Parathyroid adenoma (tissue), 2 donors: ENCODE data around the gene BTNL9.

Experiments
- H2AFZ ChIP-seq: fragments of 300-600 bp; sonication (generic); one replicate; pipeline ENCODE4 v1.7.0; 2017; ENCODE audit warnings: antibody characterized with exemption, mild to moderate bottlenecking
- H3K27ac ChIP-seq: fragments of 300-600 bp; sonication (generic); one replicate; pipeline ENCODE4 v1.7.0; 2017
- H3K27me3 ChIP-seq: fragments of 300-600 bp; sonication (generic); one replicate; pipeline ENCODE4 v1.7.0; 2017; ENCODE audit warnings: low read length; ENCODE audit not compliant: control insufficient read depth, insufficient read depth
- H3K36me3 ChIP-seq: fragments of 300-600 bp; sonication (generic); one replicate; pipeline ENCODE4 v1.7.0; 2017; ENCODE audit warnings: low read length; ENCODE audit not compliant: control insufficient read depth, insufficient read depth
- H3K4me1 ChIP-seq: fragments of 300-600 bp; sonication (generic); one replicate; pipeline ENCODE4 v1.7.0; 2017; ENCODE audit warnings: control low read depth
- H3K4me2 ChIP-seq: fragments of 300-600 bp; sonication (generic); one replicate; pipeline ENCODE4 v1.7.0; 2017; ENCODE audit warnings: low read length
- H3K4me3 ChIP-seq: fragments of 300-600 bp; sonication (generic); one replicate; pipeline ENCODE4 v1.7.0; 2017; ENCODE audit warnings: low read depth, low read length
- H3K79me2 ChIP-seq: fragments of 300-600 bp; sonication (generic); one replicate; pipeline ENCODE4 v1.7.0; 2017; ENCODE audit warnings: control low read depth
- H3K9ac ChIP-seq: fragments of 300-600 bp; sonication (generic); one replicate; pipeline ENCODE4 v1.7.0; 2017; ENCODE audit warnings: mild to moderate bottlenecking
- H3K9me3 ChIP-seq: fragments of 300-600 bp; sonication (generic); one replicate; pipeline ENCODE4 v1.7.0; 2017; ENCODE audit warnings: low read length; ENCODE audit not compliant: control insufficient read depth
- CTCF ChIP-seq: fragments of 300-600 bp; sonication (generic); IDR thresholded peaks from one replicate; pipeline ENCODE4 v1.7.0; 2017; ENCODE audit warnings: antibody characterized with exemption, mild to moderate bottlenecking
- donor health status: primary hyperparathyroidism.

The BTNL9 gene

DNA sequence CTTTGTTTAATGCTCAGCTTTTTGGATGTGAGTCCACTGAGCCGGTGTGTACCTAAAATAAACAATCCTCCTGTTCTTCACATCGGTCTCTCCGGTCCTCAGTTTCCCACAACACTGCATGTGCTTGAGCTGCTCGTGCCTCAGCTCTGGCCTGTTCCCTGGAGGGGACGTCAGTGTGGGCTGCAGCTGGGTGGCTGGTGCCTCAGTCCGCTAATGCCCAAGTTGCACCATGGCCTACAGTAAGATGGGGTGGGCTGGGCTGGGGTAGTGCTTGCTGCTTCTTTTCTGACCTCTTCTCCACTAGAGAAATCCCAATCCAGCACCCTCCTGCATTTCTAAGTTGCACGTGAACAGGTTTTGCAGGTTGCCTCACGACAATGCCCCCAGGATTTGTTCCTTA, 595 bp upstream of the BTNL9 start:
- no peak overlapping the region for H3K4me3 ChIP-seq
- no peak overlapping the region for H3K27ac ChIP-seq

DNA sequence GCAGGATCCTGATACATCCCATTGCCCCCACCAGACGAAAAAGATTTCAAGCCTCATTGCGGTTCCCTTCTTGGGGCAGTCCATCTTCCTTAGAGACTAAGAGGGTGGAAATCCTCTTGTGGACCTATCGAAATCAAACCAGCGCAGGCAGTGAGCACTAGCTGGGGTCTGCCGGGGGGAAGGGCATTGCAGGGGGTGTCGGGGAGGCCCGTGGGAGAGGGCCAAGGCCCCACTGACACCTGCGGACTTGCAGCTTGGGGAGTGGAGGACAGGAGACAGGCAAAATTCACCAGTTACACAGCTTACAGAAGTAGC, 522 bp downstream of the BTNL9 start:
- Histone ChIP-seq H3K79me2 (no peaks in the 10 kb centered on the region), H2AFZ (no peak overlapping the region), H3K4me2 (peak overlapping the region; percentile 38), H3K4me3 (peak overlapping the region; percentile 34), H3K36me3 (no peaks in the 10 kb centered on the region), H3K27me3 (no peaks in the 10 kb centered on the region), H3K9ac (no peak overlapping the region), H3K27ac (peak overlapping the region; percentile 54), H3K9me3 (no peaks in the 10 kb centered on the region), H3K4me1 (no peaks in the 10 kb centered on the region)
- no peak for TF ChIP-seq CTCF

More for the DNA sequence above, 595 bp upstream of the BTNL9 start:
- Histone ChIP-seq H3K36me3 (no peaks in the 10 kb centered on the region), H3K27me3 (no peaks in the 10 kb centered on the region), H3K4me2 (no peak overlapping the region), H3K79me2 (no peaks in the 10 kb centered on the region), H2AFZ (no peak overlapping the region), H3K4me1 (no peaks in the 10 kb centered on the region), H3K9ac (no peak overlapping the region), H3K9me3 (no peaks in the 10 kb centered on the region)
- TF ChIP-seq CTCF, result no peak

- TF ChIP-seq CTCF, result no peak
- Histone ChIP-seq H3K9me3 (no peaks in the 10 kb centered on the region), H3K9ac (no peak overlapping the region), H3K4me1 (no peaks in the 10 kb centered on the region), H2AFZ (no peak overlapping the region), H3K4me2 (peak overlapping the region; percentile 26), H3K4me3 (peak overlapping the region; percentile 34), H3K27ac (peak overlapping the region; percentile 54), H3K27me3 (no peaks in the 10 kb centered on the region), H3K36me3 (no peaks in the 10 kb centered on the region), H3K79me2 (no peaks in the 10 kb centered on the region)
Measured at GRCh38 chr5:181041043-181041442, 977 bp downstream of the BTNL9 start.

DNA sequence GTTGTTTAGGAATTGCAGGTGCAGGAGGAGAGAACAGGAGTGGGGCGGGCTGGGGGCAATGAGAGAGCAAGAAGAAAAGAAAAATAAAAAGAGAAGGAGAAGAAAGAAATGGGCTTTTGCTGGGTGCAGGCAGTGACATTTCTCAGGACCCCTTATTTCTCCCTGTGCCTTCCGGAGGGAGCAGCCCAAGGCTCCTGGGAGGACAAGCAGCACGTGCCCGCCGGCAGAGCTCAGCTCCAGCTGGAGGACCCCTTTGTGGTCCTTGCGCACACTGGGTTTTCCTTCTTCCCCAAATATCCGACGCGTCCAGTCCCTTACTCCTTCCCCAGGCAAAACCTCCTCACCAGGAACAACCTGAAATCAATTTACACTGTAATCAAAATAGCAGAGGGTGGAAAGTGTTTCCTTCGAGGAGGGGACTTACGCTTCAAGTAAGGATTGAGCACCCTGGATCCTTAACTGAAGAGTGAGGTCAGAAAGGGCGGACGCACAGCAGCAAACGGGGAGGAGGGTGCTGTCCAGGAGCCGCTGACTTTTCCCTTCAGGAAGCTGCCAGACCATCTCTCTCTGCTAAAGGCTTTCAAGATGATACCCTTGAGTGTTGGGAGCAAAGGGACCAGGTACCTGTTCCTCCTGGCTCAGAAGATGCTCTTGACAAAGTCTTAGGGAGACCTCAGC, 2.1 kb downstream of the BTNL9 start:
- H2AFZ ChIP-seq, result no peak overlapping the region
- no peaks in the 10 kb centered on the region for H3K27me3 ChIP-seq
- H3K27ac ChIP-seq, result peak overlapping the region; percentile 32
- no peaks in the 10 kb centered on the region for H3K4me1 ChIP-seq
- H3K9me3 ChIP-seq, result no peaks in the 10 kb centered on the region
- no peak overlapping the region for H3K4me3 ChIP-seq
- H3K36me3 ChIP-seq, result no peaks in the 10 kb centered on the region
- H3K9ac ChIP-seq, result no peak overlapping the region
- no peak overlapping the region for H3K4me2 ChIP-seq
- H3K79me2 ChIP-seq, result no peaks in the 10 kb centered on the region
- TF ChIP-seq CTCF, result no peak

DNA sequence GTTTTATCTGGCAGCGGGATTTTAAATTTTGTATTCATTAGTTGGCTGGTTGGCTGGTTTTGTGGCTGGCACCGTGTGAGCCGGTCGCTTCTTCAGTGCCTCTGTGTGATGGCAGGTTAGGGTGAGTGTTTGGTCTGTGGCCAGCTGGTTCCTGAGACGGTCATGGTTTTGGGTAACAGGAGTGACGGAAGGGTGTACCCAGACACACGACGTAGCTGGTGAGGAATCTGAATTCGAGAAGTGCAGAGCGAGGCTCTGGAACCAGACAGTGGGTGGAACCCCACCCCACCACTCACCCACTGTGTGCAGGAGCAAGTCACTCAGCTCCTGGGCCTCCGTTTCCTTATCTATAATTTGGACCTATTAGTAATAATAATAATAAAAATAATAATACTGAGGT, 2.7 kb downstream of the BTNL9 start:
- Histone ChIP-seq H3K4me1 (no peaks in the 10 kb centered on the region), H3K9ac (no peak overlapping the region), H3K9me3 (no peaks in the 10 kb centered on the region), H3K36me3 (no peaks in the 10 kb centered on the region), H3K4me3 (no peak overlapping the region), H3K27me3 (no peaks in the 10 kb centered on the region), H2AFZ (no peak overlapping the region), H3K4me2 (no peak overlapping the region), H3K79me2 (no peaks in the 10 kb centered on the region), H3K27ac (peak overlapping the region; percentile 32)
- TF ChIP-seq CTCF, result no peak
